Subcutaneous adipose tissue (tissue), 4 donors: ENCODE results near the gene EDARADD. TPM values are rescaled to one million over a fixed set of nuclear protein-coding genes. Genes with fewer than 3 reads are reported as not detected.

ENCODE experiments used
- CTCF ChIP-seq: fragments of 450-650 bp; IDR thresholded peaks from one replicate; pipeline ENCODE4 v1.5.1; 2016; ENCODE audit warnings: low read depth, mild to moderate bottlenecking, control low read depth, antibody characterized with exemption, moderate library complexity
- total RNA-seq, 4 donors: library from RNA; depleted of rRNA; stranded (reverse); fragments of >200 nt; gene quantifications; one replicate each; pipeline ENCODE4 v1.1.0, GENCODE V29; 2016

The EDARADD gene
- total RNA-seq, 4 donors from 2014 or later, result 0.66 to 3.1 TPM; not detected in 2

DNA sequence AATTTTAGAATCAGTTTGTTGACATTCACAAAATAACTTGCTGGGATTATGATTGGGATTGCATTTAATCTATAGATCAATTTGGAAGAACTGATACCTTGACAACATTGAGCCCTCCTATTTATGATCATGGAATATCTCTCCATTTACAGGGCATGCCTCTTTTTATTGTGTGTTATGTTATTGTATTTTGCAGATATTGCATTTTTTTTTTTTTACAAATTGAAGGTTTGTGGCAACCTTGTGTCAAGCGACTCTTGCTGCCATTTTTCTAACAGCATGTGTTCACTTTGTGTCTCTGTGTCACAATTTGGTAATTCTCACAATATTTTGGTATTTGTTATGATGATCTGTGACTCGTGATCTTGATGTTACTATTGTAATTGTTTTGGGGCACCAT, 46.3 kb downstream of the EDARADD start:
- TF ChIP-seq CTCF, result no peak

DNA sequence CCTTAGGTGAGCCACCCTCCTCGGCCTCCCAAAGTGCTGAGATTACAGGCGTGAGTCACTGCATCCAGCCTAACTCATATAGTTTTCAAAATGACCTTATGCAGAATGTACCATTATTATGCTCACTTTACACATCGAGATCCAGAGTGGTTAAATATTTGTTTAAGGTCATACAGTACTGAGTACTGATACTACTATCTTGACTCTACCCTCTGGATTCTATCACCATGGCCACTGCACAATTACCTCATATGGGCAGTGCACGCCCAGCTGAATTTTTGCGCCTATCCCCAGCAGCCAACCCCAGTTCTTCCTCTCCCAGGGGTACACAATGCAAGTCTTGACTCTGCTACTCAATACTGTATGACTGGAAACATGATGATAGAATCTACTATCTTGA, 56.7 kb downstream of the EDARADD start:
- no peak for TF ChIP-seq CTCF

DNA sequence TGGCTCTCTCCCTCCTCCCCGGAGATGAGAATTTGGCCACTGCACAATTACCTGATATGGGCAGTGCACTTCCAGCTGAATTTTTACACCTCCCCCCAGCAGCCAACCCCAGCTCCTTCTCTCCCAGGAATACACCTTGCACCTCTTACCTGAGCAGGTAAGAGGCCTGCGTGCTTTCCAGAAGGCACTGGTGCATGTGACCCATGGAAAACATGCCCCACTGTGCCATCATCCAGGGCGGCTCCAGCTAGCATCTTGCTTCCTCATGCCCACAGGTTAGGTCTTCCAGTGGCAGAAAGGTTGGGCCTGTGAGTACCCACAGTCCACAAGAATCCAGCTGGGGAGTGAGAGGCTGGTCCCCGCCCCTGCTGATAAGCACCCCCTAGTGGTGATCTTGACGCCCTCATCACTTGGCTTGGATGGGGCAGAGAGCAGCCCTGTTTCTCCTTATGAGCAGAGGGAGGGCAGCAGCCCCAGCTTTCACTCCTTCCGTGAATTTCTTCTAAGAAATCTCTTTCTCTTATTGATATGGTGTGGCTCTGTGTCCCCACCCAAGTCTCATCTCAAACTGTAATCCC, 57.8 kb downstream of the EDARADD start:
- no peak for TF ChIP-seq CTCF

DNA sequence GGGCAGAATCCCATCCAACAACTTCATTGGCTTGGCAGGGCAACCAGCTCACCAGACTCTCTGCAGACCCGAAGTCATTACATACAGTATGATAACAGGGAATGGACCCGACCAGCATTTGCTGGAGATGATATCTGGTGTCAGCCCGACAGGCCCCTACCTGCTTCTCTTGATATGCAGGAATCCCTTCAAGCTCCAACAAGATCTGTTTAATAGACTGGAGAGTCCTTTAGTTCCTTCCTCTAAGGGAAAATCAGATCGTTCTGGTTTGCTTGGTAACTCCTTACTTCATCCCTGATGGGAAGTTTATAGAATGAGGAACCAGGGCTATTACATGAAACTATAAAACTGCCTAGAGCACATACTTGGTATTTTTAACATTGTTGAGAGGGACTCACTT, 61.2 kb downstream of the EDARADD start:
- TF ChIP-seq CTCF, result no peak

DNA sequence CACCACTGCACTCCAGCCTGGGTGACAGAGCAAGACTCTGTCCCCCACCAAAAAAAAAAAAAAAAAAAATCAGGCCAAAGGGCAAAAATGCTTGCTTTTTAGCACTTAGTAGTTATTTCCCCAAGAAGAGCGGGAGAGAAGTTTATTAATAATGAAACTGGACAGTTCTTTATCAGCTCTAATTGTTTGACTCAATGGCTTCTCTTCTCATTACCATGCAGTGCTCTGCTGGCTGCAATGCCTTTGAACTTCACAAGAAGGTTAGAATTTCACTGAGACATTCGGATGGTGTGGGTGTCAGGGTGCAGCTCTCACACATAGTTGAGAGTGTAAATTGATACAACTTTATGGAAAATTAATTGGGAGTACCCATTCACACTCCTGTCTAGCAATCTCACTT, 63.7 kb downstream of the EDARADD start:
- no peak for TF ChIP-seq CTCF

DNA sequence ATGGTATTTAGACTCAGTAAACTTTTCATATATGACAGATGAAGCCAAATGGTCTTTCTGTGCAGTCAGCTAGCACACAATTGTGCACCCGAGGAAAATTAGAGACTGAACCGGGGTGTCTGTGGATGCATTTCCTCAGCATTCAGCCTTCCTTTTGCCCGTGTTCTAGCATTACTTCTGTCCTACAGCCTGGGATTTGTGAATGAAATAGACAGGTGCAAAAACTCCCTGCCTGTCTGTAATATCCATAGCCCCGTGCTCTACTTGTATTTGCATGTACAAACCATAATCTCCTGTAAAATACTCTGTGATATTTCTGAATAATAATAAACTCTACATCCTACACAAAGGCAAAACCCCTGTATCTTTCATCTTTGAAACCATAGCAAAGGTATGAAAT, 64.9 kb downstream of the EDARADD start:
- TF ChIP-seq CTCF, result no peak

DNA sequence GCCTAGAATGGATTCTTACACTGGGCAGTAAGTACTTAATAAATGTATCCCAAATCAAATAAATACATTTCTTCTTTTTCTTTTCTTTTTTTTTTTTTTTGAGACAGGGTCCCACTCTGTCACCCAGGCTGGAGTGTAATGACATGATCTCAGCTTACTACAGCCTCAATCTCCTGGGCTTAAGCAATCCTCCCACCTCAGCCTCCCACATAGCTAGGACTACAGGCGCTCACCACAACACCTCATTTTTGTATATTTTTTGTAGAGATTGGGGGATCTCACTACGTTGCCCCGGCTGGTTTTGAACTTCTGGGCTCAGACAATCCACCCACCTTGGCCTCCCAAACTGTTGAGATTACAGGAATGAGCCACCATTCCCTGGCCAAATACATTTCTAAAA, 66.0 kb downstream of the EDARADD start:
- no peak for TF ChIP-seq CTCF
